H9 (cell line): ENCODE data around the gene SMPD2. TPM values are rescaled to one million over a fixed set of nuclear protein-coding genes. Genes with fewer than 3 reads are reported as not detected.
A peak's percentile ranks its signal among the peaks of the same experiment; 100 is the strongest.

ENCODE experiments used
- DNase-seq: peaks from one replicate; pipeline ENCODE4 v3.0.0-alpha.2; 2017
- H2AFZ ChIP-seq: one replicate; pipeline ENCODE4 v1.6.1; 2013; ENCODE audit warnings: mild to moderate bottlenecking, low read length, control low read depth, moderate library complexity
- H2AK5ac ChIP-seq: 2 replicates; pipeline ENCODE4 v1.6.1; 2013; ENCODE audit warnings: low read length, control low read depth, mixed read lengths; ENCODE audit not compliant: insufficient read length
- H2BK120ac ChIP-seq: one replicate; pipeline ENCODE4 v1.6.1; 2013; ENCODE audit warnings: low read depth, mild to moderate bottlenecking, low read length, control low read depth, inconsistent platforms; ENCODE audit not compliant: poor library complexity, severe bottlenecking
- H2BK12ac ChIP-seq: 2 replicates; pipeline ENCODE4 v1.6.1; 2013; ENCODE audit warnings: low read length, control low read depth, mixed read lengths, low read depth; ENCODE audit not compliant: insufficient read length
- H2BK15ac ChIP-seq: 2 replicates; pipeline ENCODE4 v1.6.1; 2013; ENCODE audit warnings: low read depth, low read length, control low read depth
- H2BK20ac ChIP-seq: one replicate; pipeline ENCODE4 v1.6.1; 2013; ENCODE audit warnings: low read depth, mild to moderate bottlenecking, low read length, control low read depth, inconsistent platforms; ENCODE audit not compliant: poor library complexity, severe bottlenecking
- H2BK5ac ChIP-seq: 2 replicates; pipeline ENCODE4 v1.6.1; 2013; ENCODE audit warnings: low read length, control low read depth, mixed read lengths; ENCODE audit not compliant: insufficient read length
- H3K14ac ChIP-seq: 2 replicates; pipeline ENCODE4 v1.6.1; 2013; ENCODE audit warnings: low read length, control low read depth; ENCODE audit not compliant: insufficient read depth
- H3K18ac ChIP-seq: 2 replicates; pipeline ENCODE4 v1.6.1; 2013; ENCODE audit warnings: low read depth, mild to moderate bottlenecking, mixed read lengths, low read length, control low read depth; ENCODE audit not compliant: insufficient read length
- H3K23ac ChIP-seq: 2 replicates; pipeline ENCODE4 v1.6.1; 2013; ENCODE audit warnings: low read length, control low read depth, mixed read lengths, low read depth; ENCODE audit not compliant: insufficient read length
- H3K23me2 ChIP-seq: 2 replicates; pipeline ENCODE4 v1.6.1; 2013; ENCODE audit warnings: low read depth, mild to moderate bottlenecking, mixed read lengths, low read length, control low read depth; ENCODE audit not compliant: insufficient read length, poor library complexity, severe bottlenecking
- H3K27ac ChIP-seq: 2 replicates; pipeline ENCODE4 v1.5.1; 2013; ENCODE audit warnings: low read length, control low read depth, mixed read lengths, low read depth; ENCODE audit not compliant: insufficient read length
- H3K27me3 ChIP-seq: 2 replicates; pipeline ENCODE4 v1.6.1; 2013; ENCODE audit warnings: low read length, control low read depth, inconsistent platforms; ENCODE audit not compliant: insufficient read depth
- H3K4ac ChIP-seq: 2 replicates; pipeline ENCODE4 v1.6.1; 2013; ENCODE audit warnings: low read depth, mild to moderate bottlenecking, control low read depth, inconsistent platforms, low read length, moderate library complexity
- H3K4me1 ChIP-seq: 2 replicates; pipeline ENCODE4 v1.6.1; 2013; ENCODE audit warnings: low read length, control low read depth, inconsistent platforms; ENCODE audit not compliant: insufficient read depth
- H3K4me2 ChIP-seq: 2 replicates; pipeline ENCODE4 v1.6.1; 2013; ENCODE audit warnings: low read length, control low read depth, mixed read lengths; ENCODE audit not compliant: insufficient read length, insufficient read depth
- H3K56ac ChIP-seq: 2 replicates; pipeline ENCODE4 v1.6.1; 2013; ENCODE audit warnings: low read depth, mild to moderate bottlenecking, mixed read lengths, low read length, control low read depth; ENCODE audit not compliant: insufficient read length
- H3K79me1 ChIP-seq: 2 replicates; pipeline ENCODE4 v1.6.1; 2013; ENCODE audit warnings: low read depth, mild to moderate bottlenecking, moderate library complexity, low read length, control low read depth, inconsistent platforms; ENCODE audit not compliant: insufficient read depth, poor library complexity, severe bottlenecking
- H3K79me2 ChIP-seq: 2 replicates; pipeline ENCODE4 v1.6.1; 2013; ENCODE audit warnings: low read length, control low read depth, inconsistent platforms; ENCODE audit not compliant: insufficient read depth
- H3K9ac ChIP-seq: 2 replicates; pipeline ENCODE4 v1.6.1; 2013; ENCODE audit warnings: low read length, control low read depth, mixed read lengths; ENCODE audit not compliant: insufficient read length; ENCODE audit errors: extremely low read depth
- H3K9me3 ChIP-seq: one replicate; pipeline ENCODE4 v1.6.1; 2013; ENCODE audit warnings: low read depth, low read length, inconsistent platforms; ENCODE audit not compliant: control insufficient read depth
- H3T11ph ChIP-seq: one replicate; pipeline ENCODE4 v1.6.1; 2013; ENCODE audit warnings: mild to moderate bottlenecking, low read length, control low read depth, inconsistent platforms
- H4K20me1 ChIP-seq: one replicate; pipeline ENCODE4 v1.6.1; 2013; ENCODE audit not compliant: control insufficient read depth, insufficient read length, insufficient read depth
- H4K5ac ChIP-seq: 2 replicates; pipeline ENCODE4 v1.6.1; 2013; ENCODE audit warnings: low read depth, mild to moderate bottlenecking, mixed read lengths, low read length, control low read depth; ENCODE audit not compliant: insufficient read length
- H4K8ac ChIP-seq: replicated peaks from 2 replicates; pipeline ENCODE4 v1.6.1; 2013; ENCODE audit warnings: low read length, control low read depth, mixed read lengths, low read depth; ENCODE audit not compliant: insufficient read length
- H4K91ac ChIP-seq: 2 replicates; pipeline ENCODE4 v1.6.1; 2013; ENCODE audit warnings: low read depth, mild to moderate bottlenecking, moderate library complexity, mixed read lengths, low read length, control low read depth; ENCODE audit not compliant: insufficient read length
- H3K27ac Mint-ChIP-seq, 3 experiments: 2 replicates in 2 of 3; 3 replicates in 1 of 3; pipeline ENCODE4 v1.8.0; 2020 to 2021; ENCODE audit warnings: mixed read lengths in 3 of 3, mild to moderate bottlenecking in 1 of 3, moderate library complexity in 1 of 3
- H3K27me3 Mint-ChIP-seq: 2 replicates; pipeline ENCODE4 v1.8.0; 2021; ENCODE audit warnings: low read depth, mild to moderate bottlenecking, moderate library complexity, mixed read lengths
- H3K36me3 Mint-ChIP-seq, 3 experiments: 2 replicates in 2 of 3; 3 replicates in 1 of 3; pipeline ENCODE4 v1.8.0; 2020 to 2021; ENCODE audit warnings: low read depth in 3 of 3, mixed read lengths in 3 of 3; ENCODE audit not compliant: insufficient read depth in 1 of 3
- H3K4me1 Mint-ChIP-seq, 2 experiments: 2 replicates each; pipeline ENCODE4 v1.8.0; 2020; ENCODE audit warnings: mixed read lengths in 2 of 2
- H3K4me3 Mint-ChIP-seq, 2 experiments: 2 replicates in 1 of 2; 3 replicates in 1 of 2; pipeline ENCODE4 v1.8.0; 2020 to 2021; ENCODE audit warnings: mild to moderate bottlenecking in 2 of 2, mixed read lengths in 2 of 2, moderate library complexity in 1 of 2
- H3K9me3 Mint-ChIP-seq, 2 experiments: 2 replicates in 1 of 2; 3 replicates in 1 of 2; pipeline ENCODE4 v1.8.0; 2020; ENCODE audit warnings: mild to moderate bottlenecking in 2 of 2, mixed read lengths in 2 of 2, moderate library complexity in 1 of 2
- WGBS: extraction: QIAGEN DNeasy Blood & Tissue Kit; methylation state at CpG from one replicate; pipeline ENCODE4 v1.1.7; 2013; ENCODE audit warnings: missing lambda C conversion rate, low lambda C conversion rate, mixed read lengths; ENCODE audit not compliant: insufficient read length; ENCODE audit errors: extremely low coverage; 5-methylcytosine and 5-hydroxymethylcytosine counted together
- total RNA-seq: library from RNA; stranded (reverse); gene quantifications from 2 replicates; pipeline ENCODE4 v1.2.1, GENCODE V29; 2021
- TF ChIP-seq, protein P1 (sequence below): fragments of 200-600 bp; sonication (generic); conservative IDR thresholded peaks from 3 replicates; pipeline ENCODE4 v1.8.0; 2021; ENCODE audit warnings: antibody characterized with exemption, mild to moderate bottlenecking

The SMPD2 gene
- total RNA-seq, 1 experiment from 2014 or later = 13.0 TPM

- no peaks in the 10 kb centered on the region for H3K9me3 ChIP-seq
- H4K5ac ChIP-seq = no peak overlapping the region
- H2AK5ac ChIP-seq = no peak overlapping the region
- no CpG with 5 or more reads among the region's 9 CpGs for WGBS
- H3K4me3 Mint-ChIP-seq = no peak overlapping the region
- peaks cover 8% of the 10 kb centered on the region for H3K23me2 ChIP-seq
- no peak overlapping the region for H3K56ac ChIP-seq
- H2BK5ac ChIP-seq = no peak overlapping the region
- TF ChIP-seq, protein P1, sequence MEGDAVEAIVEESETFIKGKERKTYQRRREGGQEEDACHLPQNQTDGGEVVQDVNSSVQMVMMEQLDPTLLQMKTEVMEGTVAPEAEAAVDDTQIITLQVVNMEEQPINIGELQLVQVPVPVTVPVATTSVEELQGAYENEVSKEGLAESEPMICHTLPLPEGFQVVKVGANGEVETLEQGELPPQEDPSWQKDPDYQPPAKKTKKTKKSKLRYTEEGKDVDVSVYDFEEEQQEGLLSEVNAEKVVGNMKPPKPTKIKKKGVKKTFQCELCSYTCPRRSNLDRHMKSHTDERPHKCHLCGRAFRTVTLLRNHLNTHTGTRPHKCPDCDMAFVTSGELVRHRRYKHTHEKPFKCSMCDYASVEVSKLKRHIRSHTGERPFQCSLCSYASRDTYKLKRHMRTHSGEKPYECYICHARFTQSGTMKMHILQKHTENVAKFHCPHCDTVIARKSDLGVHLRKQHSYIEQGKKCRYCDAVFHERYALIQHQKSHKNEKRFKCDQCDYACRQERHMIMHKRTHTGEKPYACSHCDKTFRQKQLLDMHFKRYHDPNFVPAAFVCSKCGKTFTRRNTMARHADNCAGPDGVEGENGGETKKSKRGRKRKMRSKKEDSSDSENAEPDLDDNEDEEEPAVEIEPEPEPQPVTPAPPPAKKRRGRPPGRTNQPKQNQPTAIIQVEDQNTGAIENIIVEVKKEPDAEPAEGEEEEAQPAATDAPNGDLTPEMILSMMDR = peak; percentile 44; the same call in 1 of the 3 replicates
- no peak overlapping the region for H2AFZ ChIP-seq
- H4K20me1 ChIP-seq = no peaks in the 10 kb centered on the region
- peaks cover 22 to 64% (median 49%) of the 10 kb centered on the region in 3 experiments for H3K36me3 Mint-ChIP-seq
- H3K9ac ChIP-seq = no peak overlapping the region
- H4K91ac ChIP-seq = no peak overlapping the region
- no peaks in the 10 kb centered on the region for H3K79me2 ChIP-seq
- peaks cover 3% of the 10 kb centered on the region; the same call in 1 of the 2 replicates for H3K4me1 ChIP-seq
- no peak overlapping the region for H2BK120ac ChIP-seq
- DNase-seq = no peak
- H3T11ph ChIP-seq = no peak overlapping the region
- H3K27me3 Mint-ChIP-seq = no peaks in the 10 kb centered on the region
- H3K4ac ChIP-seq = no peak overlapping the region
- H4K8ac ChIP-seq = no peak overlapping the region
- H3K27ac ChIP-seq = no peak overlapping the region
- no peak overlapping the region for H3K18ac ChIP-seq
- no peak overlapping the region for H2BK12ac ChIP-seq
- H2BK15ac ChIP-seq = no peak overlapping the region
- no peaks in the 10 kb centered on the region for H3K27me3 ChIP-seq
- no peak overlapping the region for H3K23ac ChIP-seq
- H3K14ac ChIP-seq = no peak overlapping the region
- H2BK20ac ChIP-seq = no peak overlapping the region
- H3K4me1 Mint-ChIP-seq = peaks cover 12 to 13% of the 10 kb centered on the region in 2 experiments
- H3K9me3 Mint-ChIP-seq = no peaks in the 10 kb centered on the region; a peak in 1 of 5 replicates
- H3K79me1 ChIP-seq = no peaks in the 10 kb centered on the region
- H3K27ac Mint-ChIP-seq = no peak overlapping the region; a peak in 1 of 7 replicates
- H3K4me2 ChIP-seq = no peak overlapping the region
Observed at GRCh38 chr6:109445382-109445781, 4.9 kb downstream of the SMPD2 start.
